HG02763 (cell line): Measurements from ENCODE around the gene PRR33.

Experiments used
- ATAC-seq: cut with Tn5 transposase; IDR thresholded peaks from one replicate; pipeline ENCODE4 v1.9.1; 2021; ENCODE audit warnings: mild to moderate bottlenecking, moderate library complexity; ENCODE audit not compliant: unreplicated experiment

PRR33 gene

DNA sequence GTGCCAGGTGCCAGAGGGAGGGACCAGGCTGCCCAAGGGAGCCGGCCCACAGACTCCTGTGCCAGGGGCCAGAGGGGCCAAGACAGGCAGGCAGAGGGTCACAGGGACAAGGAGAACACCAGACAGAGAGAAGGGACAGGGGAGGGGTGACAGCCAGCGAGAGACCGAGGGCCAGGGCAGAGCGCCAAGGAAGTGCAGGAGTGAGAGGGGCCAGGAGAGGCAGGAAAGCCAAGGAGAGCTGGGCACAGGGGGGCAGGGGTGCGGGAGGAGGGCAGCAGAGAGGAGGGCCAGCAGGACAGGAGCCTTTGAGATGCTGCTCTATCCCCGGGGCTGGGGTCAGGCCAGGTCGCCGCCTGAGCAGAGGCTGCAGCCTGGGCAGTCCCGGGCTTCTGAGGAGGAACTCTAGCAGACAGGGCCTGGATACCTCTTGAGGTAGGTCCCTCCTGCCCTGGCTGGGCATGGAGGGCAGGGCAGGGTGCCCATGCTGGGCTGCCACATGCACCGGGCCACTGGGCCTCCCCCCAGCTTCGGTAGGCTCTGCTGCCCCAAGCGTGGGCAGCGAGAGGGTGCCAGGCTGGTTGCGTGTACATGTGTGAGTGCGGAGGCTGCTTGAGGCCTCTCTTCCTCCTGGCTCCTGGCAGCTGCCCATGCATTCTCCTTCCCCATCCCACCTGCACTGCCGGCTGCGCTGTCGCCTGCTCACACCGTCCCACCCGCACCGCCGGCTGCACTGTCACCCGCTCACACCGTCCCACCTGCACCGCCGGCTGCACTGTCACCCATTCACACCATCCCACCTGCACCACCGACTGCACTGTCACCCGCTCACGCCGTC, 26.6 kb downstream of the PRR33 start:
- ATAC-seq, result no peak

DNA sequence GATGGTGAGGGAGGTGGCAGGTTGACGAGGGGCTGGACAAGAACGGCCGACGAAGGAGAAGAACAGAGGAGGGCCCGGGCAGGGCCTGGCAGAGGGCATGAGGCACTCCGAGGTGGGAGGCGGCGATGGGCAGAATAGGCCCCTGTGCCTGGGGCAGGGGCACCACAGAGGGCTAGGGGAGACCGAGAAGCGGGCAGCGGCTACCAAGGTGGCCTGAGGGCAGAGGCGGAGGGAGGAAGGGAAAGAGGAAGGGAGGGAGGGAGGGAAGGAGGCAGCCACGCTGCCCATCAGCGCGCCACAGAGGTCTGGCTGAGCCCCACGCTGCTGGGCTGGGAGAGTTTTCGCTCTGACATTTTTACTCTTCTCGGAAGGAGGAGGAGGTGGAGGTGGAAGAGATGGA, 27.5 kb downstream of the PRR33 start:
- ATAC-seq, result no peak

DNA sequence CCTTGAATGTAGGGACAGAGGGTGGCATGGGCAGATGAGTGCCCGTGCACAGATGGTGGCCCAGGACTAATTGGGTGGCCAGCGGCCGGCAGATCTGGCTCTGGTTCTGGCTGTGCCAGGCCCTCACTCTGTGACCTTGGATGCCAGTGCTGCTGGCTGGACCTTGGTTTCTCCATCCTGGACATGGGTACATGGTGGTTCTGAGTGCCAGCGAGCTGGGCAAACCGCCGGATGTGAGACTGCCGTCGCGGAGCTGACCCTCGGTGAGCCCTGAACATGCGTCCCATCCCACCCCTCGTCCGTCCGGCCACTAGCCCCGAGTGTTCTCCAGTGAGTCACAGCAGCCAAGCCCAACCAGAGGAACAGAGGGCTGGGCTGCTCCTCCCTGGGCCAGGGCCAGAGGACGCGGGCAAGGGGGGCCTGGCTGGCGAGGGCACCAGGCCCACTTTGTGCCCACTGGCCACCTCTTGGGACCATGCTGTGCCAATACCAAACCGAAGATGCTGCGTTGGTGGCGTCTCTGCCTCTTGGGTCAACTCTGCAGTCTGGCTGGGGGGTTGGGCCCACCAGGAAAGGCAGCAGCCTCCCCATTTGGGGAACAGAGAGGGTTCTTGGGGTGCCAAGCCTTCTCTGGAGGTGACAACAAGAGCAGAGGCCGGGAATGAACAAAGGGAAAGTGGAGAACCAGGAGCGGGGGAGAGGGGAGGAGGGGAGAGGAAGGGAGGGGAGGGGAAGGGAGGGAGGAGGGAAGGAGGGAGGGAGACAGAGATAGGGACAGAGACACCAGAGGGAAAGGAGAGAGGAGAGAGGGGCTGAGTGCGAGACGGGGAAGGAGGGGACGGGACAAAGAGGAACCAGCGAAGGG, 28.1 kb downstream of the PRR33 start:
- no peak for ATAC-seq

DNA sequence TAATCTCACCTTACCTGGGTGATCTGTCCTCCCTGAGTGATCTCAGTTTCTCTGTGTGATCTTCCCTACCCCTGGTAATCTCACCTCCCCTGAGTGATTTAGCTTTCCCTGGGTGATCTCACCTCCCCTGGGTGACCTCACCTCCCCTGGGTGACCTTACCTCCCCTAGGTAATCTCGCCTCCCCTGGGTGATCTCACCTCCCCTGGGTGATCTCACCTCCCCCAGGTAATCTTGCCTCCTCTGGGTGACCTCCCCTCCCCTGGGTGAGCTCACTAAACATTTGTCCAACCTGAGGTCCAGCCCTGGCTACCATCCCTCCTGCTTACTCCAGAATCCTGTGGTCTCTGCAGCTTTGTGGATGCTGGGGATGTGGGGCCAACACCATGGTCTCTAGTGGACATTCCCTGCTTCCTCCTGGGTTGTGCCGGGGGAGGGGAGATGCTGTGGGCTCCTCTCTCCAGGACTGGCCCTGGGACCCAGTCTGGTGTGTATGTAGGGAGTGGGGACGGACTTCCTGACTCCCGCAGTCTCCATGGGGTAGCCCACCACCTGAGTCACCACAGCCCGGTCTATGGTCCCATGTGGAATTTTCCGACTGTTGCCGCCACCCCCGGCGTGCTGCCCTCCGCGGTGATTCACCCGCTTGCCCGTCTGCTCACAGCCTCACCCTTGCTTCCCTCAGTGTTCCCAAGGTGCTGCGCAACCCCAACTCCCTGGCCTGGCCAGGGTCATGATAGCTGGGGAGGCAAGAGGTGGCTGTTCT, 28.9 kb downstream of the PRR33 start:
- no peak for ATAC-seq

DNA sequence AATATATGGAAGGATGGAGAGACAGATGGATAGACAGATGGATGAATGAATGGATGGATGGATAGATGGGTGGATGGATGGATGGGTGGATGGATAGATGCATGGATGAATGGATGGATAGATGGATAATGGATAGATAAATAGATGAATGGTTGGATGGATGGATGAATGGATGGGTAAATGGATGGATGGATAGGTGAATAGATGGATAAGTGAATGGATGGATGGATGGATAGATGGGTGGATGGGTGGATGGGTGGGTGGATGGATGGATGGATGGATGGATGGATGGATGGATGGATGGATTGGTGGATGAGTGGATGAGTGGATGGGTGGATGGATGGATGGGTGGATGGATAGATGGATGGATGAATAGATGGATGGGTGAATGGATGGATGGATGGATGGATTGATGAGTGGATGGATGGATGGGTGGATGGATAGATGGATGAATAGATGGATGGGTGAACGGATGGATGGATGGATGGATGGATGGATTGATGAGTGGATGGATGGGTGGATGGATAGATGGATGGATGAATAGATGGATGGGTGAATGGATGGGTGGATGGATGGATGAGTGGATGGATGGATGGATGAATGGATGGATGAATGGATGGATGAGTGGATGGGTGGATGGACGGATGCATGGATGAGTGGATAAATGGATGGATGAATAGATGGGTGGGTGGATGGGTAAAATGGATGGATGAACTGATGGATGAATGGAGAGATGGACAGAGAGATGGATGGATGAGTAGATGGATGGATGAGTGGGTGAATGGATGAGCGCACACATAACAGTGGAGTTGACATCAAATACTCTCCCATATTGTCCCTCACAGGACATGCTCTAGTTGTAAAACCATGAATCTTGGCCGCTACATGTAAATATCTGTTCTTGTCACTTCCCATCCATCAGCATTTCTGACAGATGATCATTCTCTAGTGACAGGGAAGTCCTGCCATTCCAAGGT, 30.0 kb downstream of the PRR33 start:
- ATAC-seq, result no peak

DNA sequence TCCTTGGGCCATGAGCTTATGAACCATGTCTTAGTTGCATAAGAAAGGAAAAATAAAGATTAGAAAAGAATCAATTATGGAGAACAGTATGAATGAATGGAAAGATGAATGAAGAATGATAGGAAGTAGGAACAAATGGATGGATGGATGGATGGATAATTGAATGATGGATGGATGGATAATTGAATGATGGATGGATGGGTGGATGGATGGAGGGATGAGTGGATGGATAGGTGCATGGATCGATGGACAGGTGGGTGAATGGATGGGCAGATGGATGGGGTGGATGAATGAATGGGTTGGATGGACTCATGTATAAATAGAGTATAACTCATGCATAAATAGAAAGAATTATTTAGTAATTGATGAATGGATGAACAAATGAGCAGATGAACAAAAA, 31.6 kb downstream of the PRR33 start:
- no peak for ATAC-seq

DNA sequence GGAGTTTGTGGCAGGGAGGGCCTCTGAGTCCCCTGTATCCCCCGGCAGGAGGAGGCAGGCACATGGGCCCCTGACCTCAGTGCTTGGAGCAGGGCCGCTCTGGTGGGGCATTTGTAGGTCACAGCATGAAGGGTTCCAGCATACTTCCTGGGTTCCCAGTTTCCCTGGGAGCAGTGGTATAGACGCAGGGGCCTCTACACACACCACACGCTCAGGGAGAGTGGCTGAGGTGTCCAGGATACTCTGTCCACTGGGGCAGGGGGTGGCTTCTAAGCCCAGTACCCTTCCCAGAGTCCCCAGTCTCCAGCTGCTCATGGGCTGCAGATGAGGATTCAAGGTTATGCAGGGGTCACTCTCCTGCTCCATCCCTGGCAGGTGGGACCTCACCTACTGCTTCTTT, 32.7 kb downstream of the PRR33 start:
- ATAC-seq, result no peak

DNA sequence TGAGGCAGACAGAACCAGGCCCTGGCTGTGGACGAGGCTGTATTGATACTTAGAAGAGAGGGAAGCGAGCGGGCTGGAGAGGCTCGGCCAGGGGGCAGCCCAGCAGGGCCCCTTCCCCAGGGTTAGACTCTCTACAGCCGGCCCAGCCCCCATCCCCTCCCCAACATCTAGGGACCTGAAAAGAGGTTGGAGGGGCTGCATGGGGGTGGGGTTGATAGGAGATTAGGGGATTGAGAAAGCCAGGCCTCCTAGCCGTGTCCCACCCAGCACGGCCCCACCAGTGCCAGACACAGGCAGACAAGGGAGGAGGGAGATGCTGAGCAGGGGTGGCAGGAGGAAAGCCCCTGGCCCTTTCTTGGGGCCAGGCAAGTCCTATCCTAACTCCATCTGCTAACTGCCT, 33.1 kb downstream of the PRR33 start:
- ATAC-seq, result no peak

DNA sequence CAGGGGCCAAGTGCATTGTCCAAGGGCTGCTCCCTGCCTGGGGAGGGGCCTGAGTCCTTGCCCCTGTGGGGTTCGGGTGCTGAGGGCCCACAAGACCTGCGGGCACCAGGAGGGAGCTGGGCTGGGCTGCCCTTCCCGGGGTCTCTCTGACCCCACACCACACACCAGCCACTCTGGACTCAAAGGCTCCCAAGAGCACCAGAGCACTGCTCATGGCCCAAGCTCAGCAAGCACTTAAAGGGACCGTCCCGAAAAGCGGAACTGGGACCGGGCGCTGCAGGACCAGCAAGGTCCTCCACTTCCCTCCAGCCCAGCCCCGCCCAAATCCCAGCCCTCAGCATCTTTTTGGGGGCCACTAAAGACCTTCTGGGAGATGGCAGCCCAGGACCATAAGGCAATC, 33.5 kb downstream of the PRR33 start:
- ATAC-seq, result no peak

DNA sequence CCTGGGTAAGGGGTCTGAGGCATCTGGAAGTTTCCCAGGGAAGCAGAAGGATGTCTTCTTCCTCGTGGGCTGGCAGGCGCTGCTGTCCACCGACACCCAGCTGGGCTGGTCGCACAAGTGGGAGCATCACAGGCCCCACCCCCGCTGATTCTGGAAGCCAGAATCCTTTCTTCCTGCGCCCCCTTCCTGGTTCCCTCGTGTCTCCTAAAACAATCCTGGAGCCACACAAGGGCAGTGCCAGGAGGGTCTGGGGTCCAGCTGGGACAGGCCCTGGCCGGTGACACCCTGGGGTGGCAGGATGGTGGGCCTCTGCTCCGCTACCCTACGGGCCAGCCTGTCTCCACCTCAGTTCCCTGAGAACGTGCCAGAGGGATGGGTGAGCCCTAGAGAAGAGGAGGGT, 34.6 kb downstream of the PRR33 start:
- ATAC-seq, result no peak

DNA sequence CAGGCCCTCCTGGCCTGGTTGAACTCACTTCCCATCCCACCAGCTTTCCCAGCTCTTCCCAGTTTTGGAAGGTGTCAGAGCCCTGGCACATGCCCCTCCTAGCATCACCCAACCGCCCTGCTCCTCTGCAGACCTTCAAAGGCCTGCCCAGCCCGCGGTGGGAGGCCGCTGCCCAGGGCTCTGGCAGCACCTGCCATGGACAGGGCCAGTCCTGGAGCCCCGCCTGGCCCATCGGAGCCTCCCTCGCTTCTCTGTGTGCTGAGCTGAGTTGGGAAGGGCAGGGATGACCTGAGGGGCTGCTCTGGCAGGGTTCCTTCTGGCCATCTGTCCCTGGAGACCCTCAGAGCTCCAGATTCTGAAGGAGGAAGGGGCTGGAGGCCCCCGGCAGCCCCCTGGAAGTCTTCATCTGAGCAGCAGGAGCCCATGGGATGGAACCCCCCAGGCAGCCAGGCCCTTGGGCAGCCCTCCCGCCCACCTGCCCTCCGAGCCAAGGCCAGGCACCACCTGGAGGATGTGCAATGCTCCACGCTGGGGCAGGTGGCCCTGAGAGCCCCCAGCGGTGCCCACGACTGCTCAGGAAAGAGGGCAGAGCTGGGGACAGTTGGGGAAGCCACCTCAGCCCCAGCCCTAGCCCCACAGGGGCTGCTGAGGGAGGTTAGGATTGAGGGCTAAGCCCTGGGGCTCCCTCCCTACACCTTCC, 35.2 kb downstream of the PRR33 start:
- no peak for ATAC-seq

DNA sequence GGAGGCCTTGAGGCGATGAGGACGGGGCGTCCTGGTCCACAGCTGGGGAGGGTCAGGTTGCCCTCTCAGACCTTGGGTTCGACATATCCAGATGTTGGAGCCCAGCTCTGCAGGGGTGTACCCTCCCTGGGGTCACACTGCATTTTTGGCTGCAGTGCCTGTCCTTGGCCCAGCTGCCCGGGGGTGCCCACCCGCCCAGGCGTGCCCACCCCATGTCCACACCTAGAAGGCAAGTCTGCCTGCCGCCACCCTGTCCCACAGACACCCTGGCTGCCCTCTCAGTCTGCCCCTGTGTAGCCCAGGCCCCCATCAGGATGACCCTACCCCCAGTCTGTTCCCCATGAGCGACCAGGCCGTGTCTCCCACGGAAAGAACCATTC, 35.8 kb downstream of the PRR33 start:
- no peak for ATAC-seq

DNA sequence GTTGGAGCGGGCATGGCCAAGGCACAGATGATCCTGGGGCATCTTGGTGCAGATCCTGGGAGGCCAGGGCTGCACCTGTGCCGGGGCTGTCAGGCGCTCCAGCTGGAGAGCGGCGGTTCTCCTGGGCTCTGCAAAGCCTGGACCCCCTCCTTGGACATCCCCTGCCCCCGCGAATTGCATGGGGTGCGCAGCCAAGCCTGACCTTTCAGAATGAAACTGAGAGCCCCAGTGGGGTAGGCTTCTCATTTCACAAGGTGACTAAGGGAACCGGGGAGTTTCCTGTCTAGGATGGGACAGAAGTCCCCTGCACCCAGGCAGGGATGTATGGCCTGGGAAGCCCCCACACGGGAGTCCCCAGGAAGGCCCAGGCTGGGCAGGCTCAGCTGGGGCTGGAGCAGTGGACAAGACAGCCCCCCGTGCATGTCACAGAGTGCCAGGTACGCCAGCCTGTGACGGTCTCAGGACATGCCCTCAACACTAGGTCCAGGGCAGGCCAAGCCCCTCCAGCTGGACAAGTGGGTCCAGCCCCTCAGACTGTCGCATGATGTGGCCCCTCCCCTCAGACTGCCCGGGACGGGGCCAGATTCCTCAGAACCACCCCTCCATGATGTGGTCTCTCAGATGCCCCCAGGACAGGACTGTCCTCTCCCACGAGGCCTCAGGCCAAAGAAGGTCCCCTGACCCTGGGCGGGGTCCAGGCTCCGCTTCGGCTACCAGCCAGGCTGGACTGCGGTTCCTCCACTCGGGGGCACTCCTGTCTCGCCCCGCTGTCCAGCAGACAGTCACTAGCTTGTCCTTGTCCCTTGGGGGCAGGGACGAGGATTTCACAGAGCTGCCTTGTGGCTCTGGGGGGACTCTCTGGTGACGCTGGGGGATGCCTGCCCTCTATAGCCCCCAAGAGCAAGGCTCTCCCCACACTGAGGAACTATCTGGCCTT, 36.5 kb downstream of the PRR33 start:
- ATAC-seq, result peak; percentile 28

DNA sequence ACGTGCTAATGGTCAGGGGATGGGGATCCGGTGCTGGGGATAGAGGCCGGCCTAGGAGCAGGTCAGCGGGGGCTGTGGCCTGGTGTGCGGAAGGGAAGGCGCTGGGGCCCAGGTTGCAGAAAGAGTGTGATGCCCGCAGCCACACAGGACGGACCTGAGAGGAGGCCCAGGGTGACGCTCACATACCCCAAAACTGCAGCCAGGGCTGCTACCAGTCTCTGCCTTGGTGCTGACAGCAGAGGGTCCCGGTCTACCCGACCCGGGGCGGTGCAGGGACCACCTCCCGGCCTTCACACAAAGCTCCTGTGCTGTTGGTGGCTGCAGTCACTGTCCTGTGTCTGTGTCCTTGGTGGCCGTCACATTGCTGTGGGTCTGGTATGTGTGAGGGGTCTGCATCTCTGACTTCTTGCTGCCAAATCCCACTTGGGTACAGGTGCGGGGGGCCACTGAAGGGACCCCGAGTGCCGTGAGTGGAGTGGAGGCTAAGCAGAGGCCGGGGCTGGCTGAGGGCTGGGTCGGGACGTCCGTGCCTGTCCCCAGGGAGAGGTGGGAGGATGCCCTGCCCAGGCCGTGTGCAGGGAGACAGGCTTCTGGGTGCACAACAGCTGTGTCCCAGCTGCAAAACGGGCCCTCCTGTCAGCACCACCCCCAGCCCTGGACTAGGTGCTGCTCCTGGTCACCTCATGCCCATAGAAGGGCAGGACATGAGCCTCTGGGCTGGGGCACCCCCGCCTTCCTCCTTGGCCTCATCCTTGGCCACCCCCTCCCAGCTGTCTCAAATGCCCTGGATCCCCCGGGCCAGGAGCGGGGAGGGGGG, 37.4 kb downstream of the PRR33 start:
- ATAC-seq, result peak; percentile 30

DNA sequence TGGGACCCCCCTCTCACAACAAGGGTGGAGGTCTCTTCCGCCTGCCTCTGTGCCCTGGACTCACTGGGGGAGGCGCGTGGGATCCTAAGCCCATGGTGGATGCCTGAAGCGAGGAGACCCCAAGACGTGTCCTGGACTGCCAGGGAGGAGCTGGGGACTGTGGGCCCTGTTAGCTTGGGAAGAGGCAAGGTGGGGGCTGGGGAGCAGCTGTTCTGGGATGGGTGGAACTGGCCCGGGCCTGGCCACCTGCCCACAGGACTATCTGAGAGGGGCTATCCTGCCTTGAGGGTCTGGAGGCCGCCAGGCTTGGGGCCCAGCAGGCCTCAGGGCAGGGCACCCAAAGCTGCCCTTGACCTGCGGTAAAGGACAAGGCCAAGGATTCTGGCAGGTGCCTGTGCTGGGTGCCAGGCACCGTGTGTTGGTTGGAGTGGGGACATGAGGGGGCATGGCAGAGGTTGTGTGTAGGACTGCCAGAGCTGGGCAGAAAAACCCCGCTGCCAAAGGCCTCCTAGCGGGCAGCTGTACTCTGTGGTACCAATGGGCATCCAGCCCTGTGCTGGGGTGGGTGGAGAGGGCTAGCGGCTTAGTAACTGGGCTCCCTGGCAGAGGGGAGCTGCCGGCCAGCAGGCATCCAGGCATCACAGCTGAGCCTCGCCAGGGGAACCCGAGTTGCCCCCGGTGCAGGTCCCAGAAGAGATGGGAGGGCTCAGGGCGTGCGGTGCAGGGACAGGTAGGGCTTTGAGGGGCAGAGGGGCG, 38.1 kb downstream of the PRR33 start:
- ATAC-seq, result no peak

DNA sequence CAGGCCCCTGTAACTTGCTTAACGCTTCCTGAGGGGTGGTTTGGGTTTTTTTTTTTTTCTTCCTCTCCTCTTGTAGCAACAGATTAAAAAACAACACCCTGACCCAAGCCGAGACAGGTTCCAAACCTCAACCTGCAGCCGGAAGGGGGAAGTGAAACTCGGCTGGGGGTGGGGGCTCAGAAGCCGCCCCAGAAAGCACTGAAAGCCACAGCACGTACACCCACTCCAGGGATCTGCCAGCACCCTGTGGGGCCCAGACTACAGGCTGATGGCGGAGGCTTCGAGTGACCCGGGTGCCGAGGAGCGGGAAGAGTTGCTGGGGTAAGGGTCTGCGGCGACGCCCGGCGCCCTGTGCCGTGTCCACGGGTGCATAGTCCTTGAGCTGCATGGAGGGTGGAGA, 38.8 kb downstream of the PRR33 start, which contains the start of gene LSP1:
Gene LSP1, plus strand, starts transcription at position 208 of the 400 bp plus-strand sequence. Its CDS starts 61 bp downstream, at position 269.
- ATAC-seq, result peak; percentile 36
